Cardiac fibroblast (primary cell): Measurements from ENCODE around the gene CHDH.

ENCODE experiments used
- DNase-seq, 2 donors: peaks; one replicate each; pipeline versions ENCODE4 v3.0.0 to v3.0.0-alpha.2; 2010; ENCODE audit warnings: low read depth in 2 of 2
- H3K4me3 ChIP-seq, 2 donors: replicated peaks in 1 of 2; 1 replicate in 1 of 2; 2 replicates in 1 of 2; pipeline ENCODE4 v1.5.1; 2011; ENCODE audit warnings: low read depth in 2 of 2, low read length in 2 of 2, mild to moderate bottlenecking in 2 of 2, moderate library complexity in 1 of 2
- TF ChIP-seq, protein P1 (sequence below): IDR thresholded peaks from one replicate; pipeline ENCODE4 v1.5.1; 2011; ENCODE audit warnings: low read depth, mild to moderate bottlenecking, low read length, inconsistent platforms

The CHDH gene

DNA sequence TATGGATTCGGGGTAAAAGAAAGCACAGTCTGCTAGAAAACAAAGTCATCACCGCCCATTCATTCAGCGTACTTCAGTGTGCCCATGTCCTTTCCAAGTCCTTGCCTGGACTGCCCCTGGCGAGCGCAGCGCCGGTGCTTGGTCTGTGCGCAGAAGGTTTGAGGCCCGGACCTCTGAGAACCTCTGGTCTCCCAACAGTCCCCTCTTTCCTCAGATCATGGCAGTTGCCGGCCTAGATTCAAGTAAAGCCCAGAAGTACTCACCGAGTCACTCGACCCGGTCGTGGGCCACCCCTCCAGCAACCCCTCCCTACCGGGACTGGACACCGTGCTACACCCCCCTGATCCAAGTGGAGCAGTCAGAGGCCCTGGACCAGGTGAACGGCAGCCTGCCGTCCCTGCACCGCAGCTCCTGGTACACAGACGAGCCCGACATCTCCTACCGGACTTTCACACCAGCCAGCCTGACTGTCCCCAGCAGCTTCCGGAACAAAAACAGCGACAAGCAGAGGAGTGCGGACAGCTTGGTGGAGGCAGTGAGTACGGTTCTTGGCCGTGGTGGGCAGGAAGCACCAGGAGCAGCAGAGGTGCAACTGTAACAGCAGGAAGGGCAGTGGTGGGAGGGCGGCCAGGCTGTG, 36.3 kb downstream of the CHDH start:
- no peak overlapping the region for H3K4me3 ChIP-seq
- TF ChIP-seq, protein P1, sequence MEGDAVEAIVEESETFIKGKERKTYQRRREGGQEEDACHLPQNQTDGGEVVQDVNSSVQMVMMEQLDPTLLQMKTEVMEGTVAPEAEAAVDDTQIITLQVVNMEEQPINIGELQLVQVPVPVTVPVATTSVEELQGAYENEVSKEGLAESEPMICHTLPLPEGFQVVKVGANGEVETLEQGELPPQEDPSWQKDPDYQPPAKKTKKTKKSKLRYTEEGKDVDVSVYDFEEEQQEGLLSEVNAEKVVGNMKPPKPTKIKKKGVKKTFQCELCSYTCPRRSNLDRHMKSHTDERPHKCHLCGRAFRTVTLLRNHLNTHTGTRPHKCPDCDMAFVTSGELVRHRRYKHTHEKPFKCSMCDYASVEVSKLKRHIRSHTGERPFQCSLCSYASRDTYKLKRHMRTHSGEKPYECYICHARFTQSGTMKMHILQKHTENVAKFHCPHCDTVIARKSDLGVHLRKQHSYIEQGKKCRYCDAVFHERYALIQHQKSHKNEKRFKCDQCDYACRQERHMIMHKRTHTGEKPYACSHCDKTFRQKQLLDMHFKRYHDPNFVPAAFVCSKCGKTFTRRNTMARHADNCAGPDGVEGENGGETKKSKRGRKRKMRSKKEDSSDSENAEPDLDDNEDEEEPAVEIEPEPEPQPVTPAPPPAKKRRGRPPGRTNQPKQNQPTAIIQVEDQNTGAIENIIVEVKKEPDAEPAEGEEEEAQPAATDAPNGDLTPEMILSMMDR = no peak
- no peak for DNase-seq

DNA sequence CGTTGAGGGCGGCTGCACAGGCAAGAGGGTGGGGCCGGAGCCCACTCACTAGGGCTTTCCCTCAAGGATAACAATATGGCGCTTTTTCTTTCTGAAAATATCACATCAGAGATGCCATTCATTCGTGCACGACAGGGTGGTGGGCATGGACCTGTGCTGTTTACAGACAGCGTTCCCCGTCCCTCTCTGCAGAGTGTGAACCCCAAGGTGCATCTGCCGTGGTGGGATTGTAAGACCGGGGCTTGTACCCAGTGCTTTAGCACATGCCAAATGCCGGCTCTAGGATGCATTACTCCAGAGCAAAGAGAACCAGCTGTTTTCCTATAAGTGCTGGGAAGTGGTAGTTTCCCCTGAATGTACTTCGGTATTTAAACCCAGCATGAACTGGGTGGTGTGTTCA, 37.0 kb downstream of the CHDH start:
- TF ChIP-seq, protein P1 = no peak
- H3K4me3 ChIP-seq = no peak overlapping the region
- DNase-seq = no peak

DNA sequence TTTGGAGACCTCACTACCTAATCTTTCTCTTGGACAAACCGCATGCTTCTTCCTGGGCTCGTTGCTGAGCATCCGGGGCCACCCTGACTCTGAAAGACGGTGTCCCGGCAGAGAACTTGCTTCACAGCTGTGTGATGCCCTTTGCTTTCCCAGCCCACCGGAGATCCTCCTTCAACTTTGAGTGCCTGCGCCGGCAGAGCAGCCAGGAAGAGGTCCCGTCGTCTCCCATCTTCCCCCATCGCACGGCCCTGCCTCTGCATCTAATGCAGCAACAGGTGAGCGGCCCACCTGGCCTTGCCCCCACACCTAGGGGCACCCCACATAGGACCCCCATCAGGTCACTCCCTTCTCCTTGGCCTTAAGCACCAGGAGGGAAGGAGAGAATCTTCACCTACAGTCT, 37.7 kb downstream of the CHDH start:
- TF ChIP-seq, protein P1 = no peak
- no peak for DNase-seq
- H3K4me3 ChIP-seq = no peak overlapping the region

DNA sequence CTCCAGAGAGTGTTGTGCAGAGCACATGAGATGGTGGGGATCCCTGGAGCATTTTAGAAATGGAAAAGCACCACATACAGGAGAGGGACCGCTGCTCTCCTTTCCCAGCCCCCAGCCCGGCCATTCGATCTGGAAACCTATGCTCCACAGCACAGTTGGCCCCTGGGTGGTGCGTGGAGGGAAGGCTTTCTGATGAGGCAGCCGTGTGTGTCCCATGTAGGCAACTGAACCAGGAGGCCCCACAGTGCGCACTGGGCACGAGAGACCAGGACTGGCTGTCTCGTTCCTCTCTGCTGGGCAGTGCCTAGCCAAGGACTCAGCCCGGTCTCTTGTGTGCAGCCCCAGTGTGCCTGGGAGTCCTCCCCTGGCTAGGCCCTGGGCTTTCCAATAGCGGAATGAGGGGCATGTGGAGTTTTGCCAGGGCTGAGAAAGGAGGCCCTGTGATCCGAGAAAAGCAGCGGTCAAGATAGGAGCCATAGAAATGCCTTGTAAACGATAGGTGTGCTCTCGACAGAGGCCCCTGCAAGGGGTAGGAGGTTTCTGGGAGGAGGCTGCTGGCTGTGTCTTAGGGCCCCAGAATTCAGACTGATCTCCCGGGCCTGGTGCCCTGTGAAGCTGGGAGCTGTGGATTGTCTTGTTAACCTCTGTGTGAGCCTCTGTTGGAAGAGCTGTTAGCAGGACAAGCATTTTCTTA, 39.0 kb downstream of the CHDH start:
- TF ChIP-seq, protein P1 = no peak
- H3K4me3 ChIP-seq = no peak overlapping the region

DNA sequence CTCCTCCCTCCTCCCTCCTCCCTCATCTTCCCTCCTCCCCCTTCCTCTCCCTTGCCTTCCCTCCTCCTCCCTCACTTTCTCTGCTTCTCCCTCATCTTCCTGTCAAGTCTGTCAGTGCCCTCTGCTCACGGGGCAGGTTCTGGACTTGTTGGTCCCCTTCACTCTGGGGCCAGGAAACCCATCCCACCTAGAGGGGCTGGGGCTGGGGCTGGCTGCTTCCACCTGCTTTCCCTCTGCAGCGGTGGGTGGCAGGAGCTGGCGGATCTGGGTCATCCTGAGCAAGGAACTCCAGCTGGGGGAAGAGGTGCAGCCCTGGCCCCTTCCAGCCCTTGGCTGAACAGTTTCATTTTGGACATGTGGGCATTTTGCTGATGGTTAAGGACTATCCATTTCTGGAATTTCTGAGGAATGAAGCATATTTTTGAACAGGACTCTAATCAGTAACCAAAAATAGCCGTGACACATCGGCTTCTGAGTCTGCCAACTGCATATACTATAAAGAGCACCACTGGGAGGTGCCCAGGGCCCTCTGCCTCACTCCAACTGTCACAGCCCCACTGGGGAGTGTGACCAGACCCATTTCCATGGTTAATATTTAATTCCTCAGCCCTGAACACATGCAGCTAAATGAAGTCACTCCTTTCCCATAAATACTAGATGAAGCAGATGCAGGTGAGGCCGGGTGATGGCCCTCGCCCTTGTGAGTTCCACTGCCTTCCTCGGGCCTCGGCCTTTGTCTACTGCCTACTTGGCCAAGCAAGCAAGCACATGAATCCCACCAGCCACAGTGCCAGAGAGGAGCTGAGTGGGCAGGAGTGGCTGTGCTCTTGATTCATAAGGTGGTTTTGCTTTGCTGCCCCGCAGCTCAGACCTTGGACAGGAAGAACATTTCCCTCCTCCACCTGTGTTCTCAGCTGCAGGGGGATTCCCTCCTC, 39.8 kb downstream of the CHDH start:
- no peak overlapping the region for H3K4me3 ChIP-seq
- peak; percentile 50 to 55 for DNase-seq
- TF ChIP-seq, protein P1 = no peak

More for the DNA sequence above, 39.0 kb downstream of the CHDH start:
- no peak for DNase-seq

DNA sequence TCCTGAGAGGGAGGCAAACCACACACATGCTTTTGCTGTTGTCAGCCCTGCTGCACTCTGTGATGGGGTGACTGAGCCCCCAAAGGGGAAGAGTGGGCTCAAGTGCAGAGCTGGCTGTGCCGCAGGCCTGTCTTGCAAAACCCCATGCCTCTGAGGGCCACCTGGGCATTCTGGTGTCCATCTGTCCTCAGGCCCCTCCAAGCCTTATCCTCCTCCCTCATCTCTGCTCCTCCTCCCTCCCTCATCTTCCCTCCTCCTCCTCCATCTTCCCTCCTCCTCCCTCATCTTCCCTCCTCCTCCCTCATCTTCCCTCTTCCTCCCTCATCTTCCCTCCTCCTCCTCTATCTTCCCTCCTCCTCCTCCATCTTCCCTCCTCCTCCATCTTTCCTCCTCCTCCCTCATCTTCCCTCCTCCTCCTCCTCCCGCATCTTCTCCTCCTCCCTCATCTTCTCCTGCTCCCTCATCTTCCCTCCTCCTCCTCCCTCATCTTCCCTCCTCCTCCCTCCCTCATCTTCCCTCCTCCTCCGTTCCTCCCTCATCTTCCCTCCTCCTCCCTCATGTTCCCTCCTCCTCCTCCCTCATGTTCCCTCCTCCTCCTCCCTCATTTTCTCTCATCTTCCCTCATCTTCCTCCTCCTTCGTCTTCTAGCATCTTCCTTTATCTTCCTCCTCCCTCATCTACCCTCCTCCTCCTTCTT, 40.6 kb downstream of the CHDH start:
- TF ChIP-seq, protein P1 = no peak

More for the DNA sequence above, 40.6 kb downstream of the CHDH start:
- DNase-seq = no peak
- H3K4me3 ChIP-seq = no peak overlapping the region
